HG02973 (cell line): ENCODE results near the gene MKNK1.
A peak's percentile ranks its signal among the peaks of the same experiment; 100 is the strongest.
"Not testable (repeated sequence)": the region's sequence is repeated elsewhere in the genome, so short reads cannot be mapped to it uniquely, and the experiment has no call there.

Experiments used
- ATAC-seq: cut with Tn5 transposase; IDR thresholded peaks from one replicate; pipeline ENCODE4 v1.9.1; 2021; ENCODE audit warnings: moderate library complexity; ENCODE audit not compliant: unreplicated experiment

The MKNK1 gene

GRCh38 chr1:46603858-46604549 is at the start of gene MKNK1:
TSS of gene MKNK1 (minus strand) at chr1:46604268. CDS start at chr1:46583327, 20,941 bp downstream.
- peak; percentile 89 for ATAC-seq

- no peak for ATAC-seq
Observed at GRCh38 chr1:46653405-46653958, 49.4 kb upstream of the MKNK1 start.

GRCh38 chr1:46652321-46653100 is 48.4 kb upstream of the MKNK1 start:
- no peak for ATAC-seq

- not testable (repeated sequence) for ATAC-seq
Observed at GRCh38 chr1:46651152-46651551, 47.1 kb upstream of the MKNK1 start.

GRCh38 chr1:46650491-46650890 is 46.4 kb upstream of the MKNK1 start:
- ATAC-seq: no peak

- no peak for ATAC-seq
Observed at GRCh38 chr1:46649764-46650163, 45.7 kb upstream of the MKNK1 start.

GRCh38 chr1:46647611-46648010 is 43.5 kb upstream of the MKNK1 start:
- no peak for ATAC-seq

GRCh38 chr1:46646844-46647243 is 42.8 kb upstream of the MKNK1 start:
- ATAC-seq: no peak

GRCh38 chr1:46646331-46646730 is 42.3 kb upstream of the MKNK1 start:
- no peak for ATAC-seq

GRCh38 chr1:46645815-46646214 is 41.7 kb upstream of the MKNK1 start:
- ATAC-seq: no peak

GRCh38 chr1:46643368-46643775 is 39.3 kb upstream of the MKNK1 start:
- no peak for ATAC-seq

- no peak for ATAC-seq
Observed at GRCh38 chr1:46642115-46642680, 38.1 kb upstream of the MKNK1 start.

GRCh38 chr1:46639547-46639946 is 35.5 kb upstream of the MKNK1 start:
- ATAC-seq: no peak

GRCh38 chr1:46638921-46639320 is 34.9 kb upstream of the MKNK1 start:
- ATAC-seq: no peak

- ATAC-seq: no peak
Observed at GRCh38 chr1:46637444-46638083, 33.5 kb upstream of the MKNK1 start.

- ATAC-seq: no peak
Observed at GRCh38 chr1:46635205-46635604, 31.1 kb upstream of the MKNK1 start.

- ATAC-seq: no peak
Observed at GRCh38 chr1:46630719-46631118, 26.7 kb upstream of the MKNK1 start.

- no peak for ATAC-seq
Observed at GRCh38 chr1:46623743-46624644, 19.9 kb upstream of the MKNK1 start.

GRCh38 chr1:46622344-46622743 is 18.3 kb upstream of the MKNK1 start:
- ATAC-seq: no peak

- no peak for ATAC-seq
Observed at GRCh38 chr1:46621930-46622329, 17.9 kb upstream of the MKNK1 start.
